GM23338 (cell line): ENCODE data around the gene ATPAF1. TPM values are rescaled to one million over a fixed set of nuclear protein-coding genes. Genes with fewer than 3 reads are reported as not detected.

Source experiments
- ATAC-seq: fragments of 200-7000 bp; cut with Tn5 transposase; 3 replicates; pipeline ENCODE4 v1.9.1; 2020
- DNase-seq: peaks from one replicate; pipeline ENCODE4 v3.0.0-alpha.2; 2015; ENCODE audit warnings: low spot score
- H2AFZ ChIP-seq: fragments of 200-600 bp; sonication (generic); 2 replicates; pipeline ENCODE4 v1.8.0; 2016; ENCODE audit warnings: antibody characterized with exemption, mild to moderate bottlenecking, moderate library complexity
- H3F3A ChIP-seq: fragments of 200-600 bp; sonication (generic); replicated peaks from 2 replicates; pipeline ENCODE4 v1.8.0; 2017; ENCODE audit warnings: antibody characterized with exemption, mixed run types, low read depth
- H3K27ac ChIP-seq: fragments of 200-600 bp; sonication (generic); 2 replicates; pipeline ENCODE4 v1.6.1; 2016; ENCODE audit warnings: low read depth
- H3K27me3 ChIP-seq: fragments of 200-600 bp; sonication (generic); 2 replicates; pipeline ENCODE4 v1.8.0; 2016; ENCODE audit warnings: mild to moderate bottlenecking, mixed run types, moderate library complexity; ENCODE audit not compliant: insufficient read depth
- H3K36me3 ChIP-seq: fragments of 200-600 bp; sonication (generic); 2 replicates; pipeline ENCODE4 v1.8.0; 2016; ENCODE audit warnings: mild to moderate bottlenecking; ENCODE audit not compliant: insufficient read depth
- H3K4me1 ChIP-seq: fragments of 200-600 bp; sonication (generic); 2 replicates; pipeline ENCODE4 v1.8.0; 2016; ENCODE audit warnings: mild to moderate bottlenecking, moderate library complexity; ENCODE audit not compliant: insufficient read depth
- H3K4me2 ChIP-seq: fragments of 200-600 bp; sonication (generic); 2 replicates; pipeline ENCODE4 v1.7.1; 2017; ENCODE audit warnings: mixed run types
- H3K4me3 ChIP-seq: fragments of 200-600 bp; sonication (generic); 2 replicates; pipeline ENCODE4 v1.6.1; 2016; ENCODE audit warnings: mixed run types
- H3K79me2 ChIP-seq: fragments of 200-600 bp; sonication (generic); replicated peaks from 2 replicates; pipeline ENCODE4 v1.8.0; 2017; ENCODE audit warnings: mild to moderate bottlenecking; ENCODE audit not compliant: insufficient read depth
- H3K9me2 ChIP-seq: fragments of 200-600 bp; sonication (generic); 2 replicates; pipeline ENCODE4 v1.8.0; 2017; ENCODE audit not compliant: insufficient read depth
- H4K20me1 ChIP-seq: fragments of 200-600 bp; sonication (generic); replicated peaks from 2 replicates; pipeline ENCODE4 v1.8.0; 2017; ENCODE audit warnings: mild to moderate bottlenecking; ENCODE audit not compliant: insufficient read depth
- H3K27ac Mint-ChIP-seq: 2 replicates; pipeline ENCODE4 v1.8.0; 2020; ENCODE audit warnings: inconsistent platforms, mild to moderate bottlenecking, moderate library complexity, mixed read lengths
- H3K27me3 Mint-ChIP-seq: 3 replicates; pipeline ENCODE4 v1.8.0; 2022; ENCODE audit warnings: low read depth, mild to moderate bottlenecking, moderate library complexity, mixed read lengths, inconsistent platforms; ENCODE audit not compliant: insufficient read depth, poor library complexity
- H3K36me3 Mint-ChIP-seq: 3 replicates; pipeline ENCODE4 v1.8.0; 2021; ENCODE audit warnings: low read depth, mild to moderate bottlenecking, inconsistent platforms, moderate library complexity, mixed read lengths
- H3K4me1 Mint-ChIP-seq: 3 replicates; pipeline ENCODE4 v1.8.0; 2020; ENCODE audit warnings: mild to moderate bottlenecking, inconsistent platforms, mixed read lengths
- H3K4me3 Mint-ChIP-seq: 3 replicates; pipeline ENCODE4 v1.8.0; 2021; ENCODE audit warnings: moderate library complexity, mild to moderate bottlenecking, inconsistent platforms, mixed read lengths
- H3K9me3 Mint-ChIP-seq: 3 replicates; pipeline ENCODE4 v1.8.0; 2020; ENCODE audit warnings: moderate library complexity, mild to moderate bottlenecking, inconsistent platforms, mixed read lengths
- CREB1 ChIP-seq: fragments of 250-450 bp; sonication (Bioruptor Pico); IDR thresholded peaks from 2 replicates; pipeline ENCODE4 v1.5.0; 2020; ENCODE audit warnings: low read depth, mild to moderate bottlenecking, moderate library complexity
- EZH2 ChIP-seq: fragments of 200-600 bp; sonication (generic); IDR thresholded peaks from one replicate; pipeline ENCODE4 v1.8.0; 2017; ENCODE audit warnings: antibody characterized with exemption, mild to moderate bottlenecking, low read depth; ENCODE audit not compliant: unreplicated experiment
- EZH2phosphoT487 ChIP-seq: fragments of 200-600 bp; sonication (generic); IDR thresholded peaks from one replicate; pipeline ENCODE4 v1.8.1; 2018; ENCODE audit warnings: antibody characterized with exemption; ENCODE audit not compliant: unreplicated experiment
- JUNB ChIP-seq: IDR thresholded peaks from one replicate; pipeline ENCODE4 v1.6.1; 2016; ENCODE audit warnings: antibody characterized with exemption; ENCODE audit not compliant: unreplicated experiment
- NANOG ChIP-seq: IDR thresholded peaks from 2 replicates; pipeline ENCODE4 v1.6.1; 2016; ENCODE audit warnings: antibody characterized with exemption, borderline replicate concordance
- POLR2AphosphoS5 ChIP-seq: IDR thresholded peaks from 2 replicates; pipeline ENCODE4 v1.6.1; 2016; ENCODE audit warnings: antibody characterized with exemption, low read depth
- STAT1 ChIP-seq: IDR thresholded peaks from one replicate; pipeline ENCODE4 v1.6.1; 2016; ENCODE audit warnings: antibody characterized with exemption; ENCODE audit not compliant: unreplicated experiment
- ZNF114 ChIP-seq: fragments of 250-450 bp; sonication (Bioruptor Pico); IDR thresholded peaks from 2 replicates; pipeline ENCODE4 v1.5.0; 2020; ENCODE audit warnings: mild to moderate bottlenecking, moderate library complexity
- ZNF331 ChIP-seq: fragments of 250-450 bp; sonication (Bioruptor Pico); IDR thresholded peaks from 2 replicates; pipeline ENCODE4 v1.5.0; 2020; ENCODE audit warnings: low read depth, mild to moderate bottlenecking, moderate library complexity
- polyA plus RNA-seq: library from polyadenylated mRNA; unstranded; fragments of >200 nt; fragmentation: Nextera tagmentation; extraction: Ambion mirVana; gene quantifications from 2 replicates; pipeline ENCODE4 v1.2.1, GENCODE V29; 2016
- total RNA-seq: library from RNA; depleted of rRNA; stranded (reverse); fragments of >200 nt; shearing (Covaris generic); gene quantifications from 2 replicates; pipeline ENCODE4 v1.2.3, GENCODE V29; 2014
- TF ChIP-seq, protein P1 (sequence below): fragments of 250-450 bp; sonication (Bioruptor Pico); IDR thresholded peaks from 2 replicates; pipeline ENCODE4 v1.5.0; 2020; ENCODE audit warnings: mild to moderate bottlenecking, moderate library complexity
- TF ChIP-seq, protein P2 (sequence below), 2 experiments: fragments of 200-600 bp in 1 of 2; sonication (generic) in 1 of 2; conservative IDR thresholded peaks; 2 replicates each; pipeline versions ENCODE4 v1.5.1 to v1.6.1; 2016 to 2017; ENCODE audit warnings: antibody characterized with exemption in 2 of 2, low read depth in 2 of 2, mild to moderate bottlenecking in 2 of 2, moderate library complexity in 1 of 2
- TF ChIP-seq, protein P3 (sequence below): IDR thresholded peaks from 2 replicates; pipeline ENCODE4 v1.6.1; 2016; ENCODE audit warnings: antibody characterized with exemption
- TF ChIP-seq, protein P4 (sequence below): IDR thresholded peaks from one replicate; pipeline ENCODE4 v1.6.1; 2018; ENCODE audit warnings: antibody characterized with exemption; ENCODE audit not compliant: unreplicated experiment

The ATPAF1 gene
- total and polyA plus RNA-seq, 2 experiments from 2014 or later = 41.2 to 67.6 TPM

DNA sequence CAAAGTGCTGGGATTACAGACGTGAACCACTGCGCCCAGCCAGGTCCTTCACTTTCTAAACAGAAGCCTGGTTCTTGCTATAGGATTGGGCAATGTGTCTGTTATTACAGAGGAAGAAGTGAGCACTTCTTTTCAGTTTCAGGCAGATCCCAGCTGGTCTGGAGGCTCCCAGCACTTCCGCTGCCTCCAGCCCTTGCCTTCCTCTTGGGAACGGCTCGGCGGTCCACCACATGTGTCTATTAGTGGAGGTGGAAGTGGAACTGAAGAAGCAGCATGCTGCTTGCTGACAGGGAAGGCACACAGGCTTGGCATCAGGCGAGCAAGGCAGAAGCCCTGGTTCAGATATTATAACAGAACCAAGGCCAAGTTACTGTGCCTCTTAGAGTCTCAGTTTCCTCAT lies 81.1 kb downstream of the ATPAF1 start:
- TF ChIP-seq, protein P1, sequence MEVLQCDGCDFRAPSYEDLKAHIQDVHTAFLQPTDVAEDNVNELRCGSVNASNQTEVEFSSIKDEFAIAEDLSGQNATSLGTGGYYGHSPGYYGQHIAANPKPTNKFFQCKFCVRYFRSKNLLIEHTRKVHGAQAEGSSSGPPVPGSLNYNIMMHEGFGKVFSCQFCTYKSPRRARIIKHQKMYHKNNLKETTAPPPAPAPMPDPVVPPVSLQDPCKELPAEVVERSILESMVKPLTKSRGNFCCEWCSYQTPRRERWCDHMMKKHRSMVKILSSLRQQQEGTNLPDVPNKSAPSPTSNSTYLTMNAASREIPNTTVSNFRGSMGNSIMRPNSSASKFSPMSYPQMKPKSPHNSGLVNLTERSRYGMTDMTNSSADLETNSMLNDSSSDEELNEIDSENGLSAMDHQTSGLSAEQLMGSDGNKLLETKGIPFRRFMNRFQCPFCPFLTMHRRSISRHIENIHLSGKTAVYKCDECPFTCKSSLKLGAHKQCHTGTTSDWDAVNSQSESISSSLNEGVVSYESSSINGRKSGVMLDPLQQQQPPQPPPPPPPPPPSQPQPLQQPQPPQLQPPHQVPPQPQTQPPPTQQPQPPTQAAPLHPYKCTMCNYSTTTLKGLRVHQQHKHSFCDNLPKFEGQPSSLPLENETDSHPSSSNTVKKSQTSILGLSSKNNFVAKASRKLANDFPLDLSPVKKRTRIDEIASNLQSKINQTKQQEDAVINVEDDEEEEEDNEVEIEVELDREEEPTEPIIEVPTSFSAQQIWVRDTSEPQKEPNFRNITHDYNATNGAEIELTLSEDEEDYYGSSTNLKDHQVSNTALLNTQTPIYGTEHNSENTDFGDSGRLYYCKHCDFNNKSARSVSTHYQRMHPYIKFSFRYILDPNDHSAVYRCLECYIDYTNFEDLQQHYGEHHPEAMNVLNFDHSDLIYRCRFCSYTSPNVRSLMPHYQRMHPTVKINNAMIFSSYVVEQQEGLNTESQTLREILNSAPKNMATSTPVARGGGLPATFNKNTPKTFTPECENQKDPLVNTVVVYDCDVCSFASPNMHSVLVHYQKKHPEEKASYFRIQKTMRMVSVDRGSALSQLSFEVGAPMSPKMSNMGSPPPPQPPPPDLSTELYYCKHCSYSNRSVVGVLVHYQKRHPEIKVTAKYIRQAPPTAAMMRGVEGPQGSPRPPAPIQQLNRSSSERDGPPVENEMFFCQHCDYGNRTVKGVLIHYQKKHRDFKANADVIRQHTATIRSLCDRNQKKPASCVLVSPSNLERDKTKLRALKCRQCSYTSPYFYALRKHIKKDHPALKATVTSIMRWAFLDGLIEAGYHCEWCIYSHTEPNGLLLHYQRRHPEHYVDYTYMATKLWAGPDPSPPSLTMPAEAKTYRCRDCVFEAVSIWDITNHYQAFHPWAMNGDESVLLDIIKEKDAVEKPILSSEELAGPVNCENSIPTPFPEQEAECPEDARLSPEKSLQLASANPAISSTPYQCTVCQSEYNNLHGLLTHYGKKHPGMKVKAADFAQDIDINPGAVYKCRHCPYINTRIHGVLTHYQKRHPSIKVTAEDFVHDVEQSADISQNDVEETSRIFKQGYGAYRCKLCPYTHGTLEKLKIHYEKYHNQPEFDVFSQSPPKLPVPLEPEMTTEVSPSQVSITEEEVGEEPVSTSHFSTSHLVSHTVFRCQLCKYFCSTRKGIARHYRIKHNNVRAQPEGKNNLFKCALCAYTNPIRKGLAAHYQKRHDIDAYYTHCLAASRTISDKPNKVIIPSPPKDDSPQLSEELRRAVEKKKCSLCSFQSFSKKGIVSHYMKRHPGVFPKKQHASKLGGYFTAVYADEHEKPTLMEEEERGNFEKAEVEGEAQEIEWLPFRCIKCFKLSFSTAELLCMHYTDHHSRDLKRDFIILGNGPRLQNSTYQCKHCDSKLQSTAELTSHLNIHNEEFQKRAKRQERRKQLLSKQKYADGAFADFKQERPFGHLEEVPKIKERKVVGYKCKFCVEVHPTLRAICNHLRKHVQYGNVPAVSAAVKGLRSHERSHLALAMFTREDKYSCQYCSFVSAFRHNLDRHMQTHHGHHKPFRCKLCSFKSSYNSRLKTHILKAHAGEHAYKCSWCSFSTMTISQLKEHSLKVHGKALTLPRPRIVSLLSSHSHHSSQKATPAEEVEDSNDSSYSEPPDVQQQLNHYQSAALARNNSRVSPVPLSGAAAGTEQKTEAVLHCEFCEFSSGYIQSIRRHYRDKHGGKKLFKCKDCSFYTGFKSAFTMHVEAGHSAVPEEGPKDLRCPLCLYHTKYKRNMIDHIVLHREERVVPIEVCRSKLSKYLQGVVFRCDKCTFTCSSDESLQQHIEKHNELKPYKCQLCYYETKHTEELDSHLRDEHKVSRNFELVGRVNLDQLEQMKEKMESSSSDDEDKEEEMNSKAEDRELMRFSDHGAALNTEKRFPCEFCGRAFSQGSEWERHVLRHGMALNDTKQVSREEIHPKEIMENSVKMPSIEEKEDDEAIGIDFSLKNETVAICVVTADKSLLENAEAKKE = no peak
- TF ChIP-seq, protein P2, sequence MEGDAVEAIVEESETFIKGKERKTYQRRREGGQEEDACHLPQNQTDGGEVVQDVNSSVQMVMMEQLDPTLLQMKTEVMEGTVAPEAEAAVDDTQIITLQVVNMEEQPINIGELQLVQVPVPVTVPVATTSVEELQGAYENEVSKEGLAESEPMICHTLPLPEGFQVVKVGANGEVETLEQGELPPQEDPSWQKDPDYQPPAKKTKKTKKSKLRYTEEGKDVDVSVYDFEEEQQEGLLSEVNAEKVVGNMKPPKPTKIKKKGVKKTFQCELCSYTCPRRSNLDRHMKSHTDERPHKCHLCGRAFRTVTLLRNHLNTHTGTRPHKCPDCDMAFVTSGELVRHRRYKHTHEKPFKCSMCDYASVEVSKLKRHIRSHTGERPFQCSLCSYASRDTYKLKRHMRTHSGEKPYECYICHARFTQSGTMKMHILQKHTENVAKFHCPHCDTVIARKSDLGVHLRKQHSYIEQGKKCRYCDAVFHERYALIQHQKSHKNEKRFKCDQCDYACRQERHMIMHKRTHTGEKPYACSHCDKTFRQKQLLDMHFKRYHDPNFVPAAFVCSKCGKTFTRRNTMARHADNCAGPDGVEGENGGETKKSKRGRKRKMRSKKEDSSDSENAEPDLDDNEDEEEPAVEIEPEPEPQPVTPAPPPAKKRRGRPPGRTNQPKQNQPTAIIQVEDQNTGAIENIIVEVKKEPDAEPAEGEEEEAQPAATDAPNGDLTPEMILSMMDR (conservative IDR thresholded peaks at IDR 0.05; ENCODE audit: low read depth in 2 of 2) = no peak
- TF ChIP-seq ZNF331 (CRISPR knock-in tag) = no peak
- TF ChIP-seq STAT1 = no peak
- no peak for TF ChIP-seq JUNB
- no peak for TF ChIP-seq NANOG
- TF ChIP-seq, protein P3, sequence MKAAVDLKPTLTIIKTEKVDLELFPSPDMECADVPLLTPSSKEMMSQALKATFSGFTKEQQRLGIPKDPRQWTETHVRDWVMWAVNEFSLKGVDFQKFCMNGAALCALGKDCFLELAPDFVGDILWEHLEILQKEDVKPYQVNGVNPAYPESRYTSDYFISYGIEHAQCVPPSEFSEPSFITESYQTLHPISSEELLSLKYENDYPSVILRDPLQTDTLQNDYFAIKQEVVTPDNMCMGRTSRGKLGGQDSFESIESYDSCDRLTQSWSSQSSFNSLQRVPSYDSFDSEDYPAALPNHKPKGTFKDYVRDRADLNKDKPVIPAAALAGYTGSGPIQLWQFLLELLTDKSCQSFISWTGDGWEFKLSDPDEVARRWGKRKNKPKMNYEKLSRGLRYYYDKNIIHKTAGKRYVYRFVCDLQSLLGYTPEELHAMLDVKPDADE = no peak
- TF ChIP-seq CREB1 = no peak
- no peak for TF ChIP-seq EZH2
- no peak for TF ChIP-seq POLR2AphosphoS5
- TF ChIP-seq, protein P4, sequence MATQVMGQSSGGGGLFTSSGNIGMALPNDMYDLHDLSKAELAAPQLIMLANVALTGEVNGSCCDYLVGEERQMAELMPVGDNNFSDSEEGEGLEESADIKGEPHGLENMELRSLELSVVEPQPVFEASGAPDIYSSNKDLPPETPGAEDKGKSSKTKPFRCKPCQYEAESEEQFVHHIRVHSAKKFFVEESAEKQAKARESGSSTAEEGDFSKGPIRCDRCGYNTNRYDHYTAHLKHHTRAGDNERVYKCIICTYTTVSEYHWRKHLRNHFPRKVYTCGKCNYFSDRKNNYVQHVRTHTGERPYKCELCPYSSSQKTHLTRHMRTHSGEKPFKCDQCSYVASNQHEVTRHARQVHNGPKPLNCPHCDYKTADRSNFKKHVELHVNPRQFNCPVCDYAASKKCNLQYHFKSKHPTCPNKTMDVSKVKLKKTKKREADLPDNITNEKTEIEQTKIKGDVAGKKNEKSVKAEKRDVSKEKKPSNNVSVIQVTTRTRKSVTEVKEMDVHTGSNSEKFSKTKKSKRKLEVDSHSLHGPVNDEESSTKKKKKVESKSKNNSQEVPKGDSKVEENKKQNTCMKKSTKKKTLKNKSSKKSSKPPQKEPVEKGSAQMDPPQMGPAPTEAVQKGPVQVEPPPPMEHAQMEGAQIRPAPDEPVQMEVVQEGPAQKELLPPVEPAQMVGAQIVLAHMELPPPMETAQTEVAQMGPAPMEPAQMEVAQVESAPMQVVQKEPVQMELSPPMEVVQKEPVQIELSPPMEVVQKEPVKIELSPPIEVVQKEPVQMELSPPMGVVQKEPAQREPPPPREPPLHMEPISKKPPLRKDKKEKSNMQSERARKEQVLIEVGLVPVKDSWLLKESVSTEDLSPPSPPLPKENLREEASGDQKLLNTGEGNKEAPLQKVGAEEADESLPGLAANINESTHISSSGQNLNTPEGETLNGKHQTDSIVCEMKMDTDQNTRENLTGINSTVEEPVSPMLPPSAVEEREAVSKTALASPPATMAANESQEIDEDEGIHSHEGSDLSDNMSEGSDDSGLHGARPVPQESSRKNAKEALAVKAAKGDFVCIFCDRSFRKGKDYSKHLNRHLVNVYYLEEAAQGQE = no peak
- TF ChIP-seq ZNF114 (CRISPR knock-in tag) = no peak
- no peak for TF ChIP-seq EZH2phosphoT487
- no peak overlapping the region for H3K27ac ChIP-seq
- no peak overlapping the region for H2AFZ ChIP-seq
- ATAC-seq (no peak), DNase-seq (no peak)
- Mint-ChIP-seq H3K4me1 (peaks cover 10% of the 10 kb centered on the region), H3K36me3 (peaks cover 5% of the 10 kb centered on the region; the same call in 1 of the 3 replicates), H3K27me3 (no peaks in the 10 kb centered on the region), H3K4me3 (no peak overlapping the region), H3K27ac (no peak overlapping the region), H3K9me3 (no peaks in the 10 kb centered on the region)
- no peaks in the 10 kb centered on the region; the same call in 1 of the 2 replicates for H3K36me3 ChIP-seq
- no peaks in the 10 kb centered on the region for H3K9me2 ChIP-seq
- H3K4me3 ChIP-seq = no peak overlapping the region
- no peaks in the 10 kb centered on the region for H3K4me1 ChIP-seq
- H3K4me2 ChIP-seq = no peak overlapping the region
- H3K79me2 ChIP-seq = no peaks in the 10 kb centered on the region
- H3F3A ChIP-seq = no peaks in the 10 kb centered on the region
- H4K20me1 ChIP-seq = no peaks in the 10 kb centered on the region
- no peaks in the 10 kb centered on the region for H3K27me3 ChIP-seq
